Loucy (cell line): Measurements from ENCODE around the gene FAM200C.

Source experiments
- H2AFZ ChIP-seq: fragments of 200-600 bp; sonication (generic); 2 replicates; pipeline ENCODE4 v1.6.0; 2016; ENCODE audit warnings: antibody characterized with exemption, mild to moderate bottlenecking, low read length, moderate library complexity
- H3F3A ChIP-seq: fragments of 200-600 bp; 2 replicates; pipeline ENCODE4 v1.6.0; 2016; ENCODE audit warnings: antibody characterized with exemption, low read depth, mild to moderate bottlenecking
- H3K27me3 ChIP-seq: fragments of 200-600 bp; sonication (generic); 2 replicates; pipeline ENCODE4 v1.6.1; 2014; ENCODE audit warnings: low read length, mild to moderate bottlenecking; ENCODE audit not compliant: insufficient read depth, poor library complexity, severe bottlenecking
- H3K36me3 ChIP-seq: fragments of 200-600 bp; sonication (generic); 2 replicates; pipeline ENCODE4 v1.6.1; 2016; ENCODE audit warnings: low read length; ENCODE audit not compliant: insufficient read depth
- H3K4me1 ChIP-seq: fragments of 200-600 bp; sonication (generic); 2 replicates; pipeline ENCODE4 v1.5.1; 2014; ENCODE audit warnings: low read length, mild to moderate bottlenecking; ENCODE audit not compliant: insufficient read depth, poor library complexity, severe bottlenecking
- H3K4me2 ChIP-seq: fragments of 200-600 bp; sonication (generic); 2 replicates; pipeline ENCODE4 v1.6.0; 2014; ENCODE audit warnings: antibody characterized with exemption, low read length, low read depth, mild to moderate bottlenecking; ENCODE audit not compliant: poor library complexity, severe bottlenecking
- H3K4me3 ChIP-seq: fragments of 200-600 bp; sonication (generic); 2 replicates; pipeline ENCODE4 v1.5.1; 2014; ENCODE audit warnings: low read length, mild to moderate bottlenecking, mixed read lengths; ENCODE audit not compliant: poor library complexity, severe bottlenecking
- H3K79me2 ChIP-seq: fragments of 200-600 bp; sonication (generic); 2 replicates; pipeline ENCODE4 v1.6.1; 2014; ENCODE audit warnings: low read length; ENCODE audit not compliant: insufficient read depth
- H3K9ac ChIP-seq: fragments of 200-600 bp; sonication (generic); 2 replicates; pipeline ENCODE4 v1.6.0; 2014; ENCODE audit warnings: mild to moderate bottlenecking, low read depth, low read length, moderate library complexity; ENCODE audit not compliant: poor library complexity, severe bottlenecking
- H3K9me2 ChIP-seq: fragments of 200-600 bp; sonication (generic); replicated peaks from 2 replicates; pipeline ENCODE4 v1.6.1; 2016; ENCODE audit warnings: low read depth, low read length, mixed read lengths
- H3K9me3 ChIP-seq: fragments of 200-600 bp; sonication (generic); 2 replicates; pipeline ENCODE4 v1.6.1; 2014; ENCODE audit warnings: mild to moderate bottlenecking, antibody characterized with exemption, low read length, low read depth; ENCODE audit not compliant: insufficient read depth
- H4K20me1 ChIP-seq: fragments of 200-600 bp; sonication (generic); 2 replicates; pipeline ENCODE4 v1.6.0; 2014; ENCODE audit warnings: antibody characterized with exemption, low read length, mild to moderate bottlenecking; ENCODE audit not compliant: insufficient read depth, poor library complexity, severe bottlenecking
- EZH2phosphoT487 ChIP-seq: fragments of 200-600 bp; IDR thresholded peaks from 2 replicates; pipeline ENCODE4 v1.6.1; 2018; ENCODE audit warnings: antibody characterized with exemption, mild to moderate bottlenecking, moderate library complexity, borderline replicate concordance
- TF ChIP-seq, protein P1 (sequence below): fragments of 200-600 bp; sonication (generic); conservative IDR thresholded peaks from 2 replicates; pipeline ENCODE4 v1.5.1; 2014; ENCODE audit warnings: mild to moderate bottlenecking, antibody characterized with exemption, low read length

The FAM200C gene

DNA sequence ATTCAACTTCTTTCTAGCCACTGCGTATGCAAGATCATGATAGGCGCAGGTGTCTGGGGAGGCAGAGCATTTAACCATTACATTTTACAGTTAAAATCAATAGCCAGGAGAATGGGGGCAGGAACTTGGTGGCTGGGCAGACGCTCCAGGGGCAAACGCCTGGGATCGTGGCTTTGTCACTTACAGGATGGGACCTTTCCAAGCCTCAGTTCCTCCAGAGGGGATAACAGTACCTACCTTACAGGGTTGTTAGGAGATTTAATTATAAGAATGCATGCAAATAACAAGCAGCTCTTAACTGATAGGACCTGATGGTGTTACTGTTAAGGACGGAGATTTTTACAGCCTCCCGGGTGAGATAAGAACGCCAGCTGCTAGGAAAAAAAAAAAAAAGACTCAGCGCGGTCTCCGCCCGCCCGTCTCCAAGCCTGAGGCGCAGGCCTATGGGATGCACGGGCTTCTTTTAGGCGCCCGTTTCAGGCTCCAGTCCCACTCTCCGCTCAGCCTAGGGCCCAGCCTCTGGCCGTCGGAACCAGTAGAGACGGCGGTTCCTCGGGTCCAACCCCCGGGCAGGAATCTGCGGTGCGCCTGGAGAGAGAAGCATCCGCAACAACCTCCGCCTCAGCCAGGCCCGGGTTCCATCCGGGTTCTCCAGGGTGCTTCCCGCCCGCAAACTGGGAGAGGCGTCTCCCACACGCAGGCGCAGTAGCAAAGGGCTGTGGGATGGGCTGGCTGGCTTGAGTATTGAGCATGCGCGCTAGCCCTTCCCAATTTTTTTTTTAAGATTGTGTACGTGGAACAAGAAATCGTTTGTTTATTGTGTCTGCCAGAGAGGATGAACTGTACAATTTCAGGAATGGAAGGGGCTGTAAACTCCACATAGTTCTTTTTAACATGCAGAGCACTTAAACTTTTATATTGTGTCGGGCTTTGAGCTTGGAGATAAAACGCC lies at the start of gene FAM200C:
FAM200C (minus strand) TSS at position 653 of the 952 bp plus-strand sequence. CDS start 4,564 bp downstream, outside the sequence.
- Histone ChIP-seq H4K20me1 (no peaks in the 10 kb centered on the region), H3K36me3 (peaks cover 11% of the 10 kb centered on the region; the same call in 1 of the 2 replicates), H3K9me3 (no peaks in the 10 kb centered on the region), H3K9ac (peak within 1 kb of the TSS; percentile 96), H3K4me1 (peaks cover 9% of the 10 kb centered on the region), H3K27me3 (no peaks in the 10 kb centered on the region), H3F3A (no peaks in the 10 kb centered on the region), H3K9me2 (no peaks in the 10 kb centered on the region), H3K4me3 (peak within 1 kb of the TSS; percentile 95), H3K79me2 (peaks cover 14% of the 10 kb centered on the region), H3K4me2 (peak within 1 kb of the TSS; percentile 81), H2AFZ (peak within 1 kb of the TSS; percentile 89)
- no peak for TF ChIP-seq EZH2phosphoT487
- TF ChIP-seq, protein P1, sequence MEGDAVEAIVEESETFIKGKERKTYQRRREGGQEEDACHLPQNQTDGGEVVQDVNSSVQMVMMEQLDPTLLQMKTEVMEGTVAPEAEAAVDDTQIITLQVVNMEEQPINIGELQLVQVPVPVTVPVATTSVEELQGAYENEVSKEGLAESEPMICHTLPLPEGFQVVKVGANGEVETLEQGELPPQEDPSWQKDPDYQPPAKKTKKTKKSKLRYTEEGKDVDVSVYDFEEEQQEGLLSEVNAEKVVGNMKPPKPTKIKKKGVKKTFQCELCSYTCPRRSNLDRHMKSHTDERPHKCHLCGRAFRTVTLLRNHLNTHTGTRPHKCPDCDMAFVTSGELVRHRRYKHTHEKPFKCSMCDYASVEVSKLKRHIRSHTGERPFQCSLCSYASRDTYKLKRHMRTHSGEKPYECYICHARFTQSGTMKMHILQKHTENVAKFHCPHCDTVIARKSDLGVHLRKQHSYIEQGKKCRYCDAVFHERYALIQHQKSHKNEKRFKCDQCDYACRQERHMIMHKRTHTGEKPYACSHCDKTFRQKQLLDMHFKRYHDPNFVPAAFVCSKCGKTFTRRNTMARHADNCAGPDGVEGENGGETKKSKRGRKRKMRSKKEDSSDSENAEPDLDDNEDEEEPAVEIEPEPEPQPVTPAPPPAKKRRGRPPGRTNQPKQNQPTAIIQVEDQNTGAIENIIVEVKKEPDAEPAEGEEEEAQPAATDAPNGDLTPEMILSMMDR = no peak

DNA sequence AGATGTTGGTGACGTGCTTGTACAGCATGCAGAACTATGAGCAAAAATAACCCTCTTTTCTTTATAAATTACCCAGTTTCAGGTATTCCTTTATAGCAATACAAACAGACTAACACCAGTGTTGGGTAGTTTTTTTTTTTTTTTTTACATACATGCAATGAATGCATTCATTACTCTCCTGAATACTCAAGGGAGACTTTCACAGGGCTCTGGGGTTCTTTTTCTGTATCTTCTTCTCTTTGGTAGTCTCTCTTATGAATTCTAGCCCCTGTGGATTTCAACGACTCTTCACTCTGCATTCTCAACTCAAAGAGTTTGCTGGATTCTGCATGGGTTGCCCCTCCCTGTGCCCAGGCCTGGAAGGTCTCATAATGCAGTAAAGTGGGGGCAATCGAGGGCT lies 49.6 kb upstream of the FAM200C start:
- no peak overlapping the region for H2AFZ ChIP-seq

DNA sequence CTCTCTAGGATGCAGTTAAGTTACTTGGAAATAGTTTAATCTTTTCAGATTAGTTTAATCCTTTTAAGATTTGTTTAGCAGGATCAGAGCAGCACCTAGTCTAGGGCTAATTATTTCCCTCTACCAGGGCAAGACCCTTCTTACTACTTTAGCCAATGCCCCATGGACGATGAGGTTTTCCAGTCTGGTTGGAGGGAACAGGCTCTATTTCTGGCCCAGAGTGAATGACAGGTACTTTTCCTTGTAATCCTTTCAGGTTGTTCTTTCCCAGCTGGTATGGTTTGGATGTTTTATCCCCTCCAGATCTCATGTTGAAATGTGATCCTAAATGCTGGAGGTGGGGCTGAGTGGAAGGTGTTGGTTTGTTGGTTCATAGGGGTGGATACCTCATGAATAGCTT lies 49.0 kb upstream of the FAM200C start:
- Histone ChIP-seq H3K9ac (no peak overlapping the region), H3K4me1 (no peaks in the 10 kb centered on the region), H3K79me2 (no peaks in the 10 kb centered on the region), H3K9me2 (no peaks in the 10 kb centered on the region), H3F3A (no peaks in the 10 kb centered on the region), H4K20me1 (no peaks in the 10 kb centered on the region), H3K27me3 (no peaks in the 10 kb centered on the region), H3K36me3 (no peaks in the 10 kb centered on the region), H3K9me3 (no peaks in the 10 kb centered on the region), H3K4me2 (no peak overlapping the region), H2AFZ (no peak overlapping the region), H3K4me3 (no peak overlapping the region)
- TF ChIP-seq, protein P1 = no peak
- TF ChIP-seq EZH2phosphoT487 = no peak

More for the DNA sequence above, 49.6 kb upstream of the FAM200C start:
- no peak overlapping the region for H3K9ac ChIP-seq
- TF ChIP-seq, protein P1 = no peak
- no peak for TF ChIP-seq EZH2phosphoT487
- H3K9me3 ChIP-seq = no peaks in the 10 kb centered on the region
- no peak overlapping the region for H3K4me3 ChIP-seq
- no peaks in the 10 kb centered on the region for H3K9me2 ChIP-seq
- no peaks in the 10 kb centered on the region for H3K27me3 ChIP-seq
- H3F3A ChIP-seq = no peaks in the 10 kb centered on the region
- no peaks in the 10 kb centered on the region for H4K20me1 ChIP-seq
- no peak overlapping the region for H3K4me2 ChIP-seq
- H3K79me2 ChIP-seq = no peaks in the 10 kb centered on the region
- H3K4me1 ChIP-seq = no peaks in the 10 kb centered on the region
- no peaks in the 10 kb centered on the region for H3K36me3 ChIP-seq
